EL (cell line): ENCODE measurements around the gene SEMA3F.

Experiments
- DNase-seq: peaks from one replicate; pipeline ENCODE4 v3.0.0-alpha.2; 2016

Gene SEMA3F

GRCh38 chr3:50157827-50158529 is 2.9 kb downstream of the SEMA3F start:
- no peak for DNase-seq

- no peak for DNase-seq
These were observed 3.5 kb downstream of the SEMA3F start for GRCh38 chr3:50158530-50159146.

- no peak for DNase-seq
These were observed 5.4 kb downstream of the SEMA3F start for GRCh38 chr3:50160561-50160983.

GRCh38 chr3:50161320-50161719 is 6.2 kb downstream of the SEMA3F start:
- no peak for DNase-seq

GRCh38 chr3:50162034-50162883 is 7.1 kb downstream of the SEMA3F start:
- no peak for DNase-seq

- peak; percentile 98 for DNase-seq
These were observed 8.7 kb downstream of the SEMA3F start for GRCh38 chr3:50163572-50164455.

GRCh38 chr3:50164481-50164880 is 9.4 kb downstream of the SEMA3F start:
- DNase-seq, result no peak

- peak; percentile 74 for DNase-seq
These were observed 10.1 kb downstream of the SEMA3F start for GRCh38 chr3:50164984-50165909.

- DNase-seq, result no peak
These were observed 10.9 kb downstream of the SEMA3F start for GRCh38 chr3:50165910-50166538.

GRCh38 chr3:50166620-50167019 is 11.5 kb downstream of the SEMA3F start:
- DNase-seq, result no peak

- no peak for DNase-seq
These were observed 12.1 kb downstream of the SEMA3F start for GRCh38 chr3:50167069-50167840.

GRCh38 chr3:50167841-50168209 is 12.7 kb downstream of the SEMA3F start:
- no peak for DNase-seq

GRCh38 chr3:50168388-50168787 is 13.3 kb downstream of the SEMA3F start:
- DNase-seq, result no peak

GRCh38 chr3:50168791-50169190 is 13.7 kb downstream of the SEMA3F start:
- no peak for DNase-seq

- DNase-seq, result no peak
These were observed 14.2 kb downstream of the SEMA3F start for GRCh38 chr3:50169232-50169832.

- DNase-seq, result no peak
These were observed 14.7 kb downstream of the SEMA3F start for GRCh38 chr3:50169858-50170257.

GRCh38 chr3:50170689-50171088 is 15.6 kb downstream of the SEMA3F start:
- peak; percentile 88 for DNase-seq

- no peak for DNase-seq
These were observed 16.6 kb downstream of the SEMA3F start for GRCh38 chr3:50171540-50172301.

- DNase-seq, result no peak
These were observed 17.6 kb downstream of the SEMA3F start for GRCh38 chr3:50172626-50173220.
